Calu3 (cell line): ENCODE measurements around the gene METTL24. TPM values are rescaled to one million over a fixed set of nuclear protein-coding genes. Genes with fewer than 3 reads are reported as not detected.

Source experiments
- BruUV-seq: library from RNA; stranded (reverse); fragments of 400-500 nt; replicated peaks from 2 replicates; lab custom pipeline; 2021; lab: Mats Ljungman, UMichigan
- CTCF ChIA-PET: fragments of 300-600 bp; sonication (Branson Sonifier 250); formaldehyde crosslinking; loops from one replicate; lab custom pipeline; 2022; ENCODE audit warnings: antibody characterized with exemption; lab: Charles Lee
- DNase-seq: peaks from one replicate; pipeline ENCODE4 v3.0.0; 2022
- H3K27ac Mint-ChIP-seq: one replicate; pipeline ENCODE4 v1.8.0; 2022; ENCODE audit warnings: mixed read lengths; ENCODE audit not compliant: unreplicated experiment
- H3K27me3 Mint-ChIP-seq: one replicate; pipeline ENCODE4 v1.8.0; 2022; ENCODE audit warnings: mixed read lengths; ENCODE audit not compliant: unreplicated experiment
- H3K36me3 Mint-ChIP-seq: one replicate; pipeline ENCODE4 v1.8.0; 2022; ENCODE audit warnings: mild to moderate bottlenecking, moderate library complexity, mixed read lengths; ENCODE audit not compliant: insufficient read depth, unreplicated experiment
- H3K4me1 Mint-ChIP-seq: one replicate; pipeline ENCODE4 v1.8.0; 2022; ENCODE audit warnings: mild to moderate bottlenecking, low read depth, mixed read lengths; ENCODE audit not compliant: unreplicated experiment
- H3K4me3 Mint-ChIP-seq: one replicate; pipeline ENCODE4 v1.8.0; 2022; ENCODE audit warnings: mild to moderate bottlenecking, low read depth, moderate library complexity, mixed read lengths; ENCODE audit not compliant: unreplicated experiment
- H3K9me3 Mint-ChIP-seq: one replicate; pipeline ENCODE4 v1.8.0; 2022; ENCODE audit warnings: low read depth, mixed read lengths; ENCODE audit not compliant: unreplicated experiment
- intact Hi-C: fragments of 100-400 bp; cut with micrococcal nuclease; formaldehyde crosslinking; loops from one replicate; pipeline ENCODE4 v1.10.0; 2022; ENCODE audit not compliant: unreplicated experiment
- total RNA-seq: library from RNA; stranded (reverse); gene quantifications from 2 replicates; pipeline ENCODE4 v1.2.3, GENCODE V29; 2022
- TF ChIP-seq, protein P1 (sequence below): fragments of 200-600 bp; IDR thresholded peaks from one replicate; pipeline ENCODE4 v1.8.0; 2022; ENCODE audit warnings: antibody characterized with exemption; ENCODE audit not compliant: unreplicated experiment

Gene METTL24
- total RNA-seq, 1 experiment from 2014 or later: not detected

DNA sequence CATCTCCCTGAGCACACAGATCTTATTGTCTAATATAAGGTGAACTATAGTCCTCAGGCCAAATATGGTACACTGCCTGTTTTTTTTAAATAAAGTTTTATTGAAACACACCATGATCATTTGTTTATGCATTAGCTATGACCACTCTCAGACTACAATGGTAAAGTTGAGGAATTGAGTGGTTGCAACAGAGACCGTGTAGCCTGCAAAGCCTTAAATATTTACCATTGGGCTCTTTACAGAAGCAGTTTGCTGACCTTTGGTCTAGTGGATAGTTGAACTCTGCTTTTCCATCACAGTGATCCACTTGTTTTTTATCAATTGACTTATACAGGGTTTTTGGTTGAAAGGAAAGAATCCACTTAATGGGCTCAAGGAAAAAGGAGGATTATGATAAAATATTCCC lies 27.3 kb upstream of the METTL24 start:
- no peak for DNase-seq
- Mint-ChIP-seq H3K9me3 (peaks cover 7% of the 10 kb centered on the region), H3K4me1 (peaks cover 8% of the 10 kb centered on the region), H3K36me3 (no peaks in the 10 kb centered on the region), H3K27ac (no peak overlapping the region), H3K4me3 (no peak overlapping the region), H3K27me3 (peaks cover 23% of the 10 kb centered on the region)
- intact Hi-C loops: no loop called here
- CTCF ChIA-PET: no interaction called here
- BruUV-seq: no TSS peak
- TF ChIP-seq, protein P1, sequence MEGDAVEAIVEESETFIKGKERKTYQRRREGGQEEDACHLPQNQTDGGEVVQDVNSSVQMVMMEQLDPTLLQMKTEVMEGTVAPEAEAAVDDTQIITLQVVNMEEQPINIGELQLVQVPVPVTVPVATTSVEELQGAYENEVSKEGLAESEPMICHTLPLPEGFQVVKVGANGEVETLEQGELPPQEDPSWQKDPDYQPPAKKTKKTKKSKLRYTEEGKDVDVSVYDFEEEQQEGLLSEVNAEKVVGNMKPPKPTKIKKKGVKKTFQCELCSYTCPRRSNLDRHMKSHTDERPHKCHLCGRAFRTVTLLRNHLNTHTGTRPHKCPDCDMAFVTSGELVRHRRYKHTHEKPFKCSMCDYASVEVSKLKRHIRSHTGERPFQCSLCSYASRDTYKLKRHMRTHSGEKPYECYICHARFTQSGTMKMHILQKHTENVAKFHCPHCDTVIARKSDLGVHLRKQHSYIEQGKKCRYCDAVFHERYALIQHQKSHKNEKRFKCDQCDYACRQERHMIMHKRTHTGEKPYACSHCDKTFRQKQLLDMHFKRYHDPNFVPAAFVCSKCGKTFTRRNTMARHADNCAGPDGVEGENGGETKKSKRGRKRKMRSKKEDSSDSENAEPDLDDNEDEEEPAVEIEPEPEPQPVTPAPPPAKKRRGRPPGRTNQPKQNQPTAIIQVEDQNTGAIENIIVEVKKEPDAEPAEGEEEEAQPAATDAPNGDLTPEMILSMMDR: no peak

DNA sequence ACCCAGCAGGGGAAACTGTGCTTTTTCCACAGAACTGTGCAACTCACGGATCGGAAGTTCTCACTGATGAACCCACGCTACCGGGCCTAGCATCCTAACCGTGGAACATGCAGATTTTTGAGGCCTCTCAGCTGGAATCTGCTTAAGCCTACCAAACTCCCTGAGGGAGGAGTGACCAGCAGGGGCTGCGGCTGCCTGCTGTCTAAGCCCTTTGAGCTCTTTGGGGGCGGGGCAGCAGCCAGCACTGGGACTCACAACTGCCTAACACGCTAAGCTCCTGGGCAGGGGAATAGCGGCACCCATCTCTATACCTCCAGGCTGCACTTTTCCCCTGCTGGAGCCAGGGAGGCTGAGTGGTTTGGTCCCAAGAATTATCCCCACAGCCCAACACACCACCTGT lies 20.4 kb upstream of the METTL24 start:
- intact Hi-C loops: no loop called here

DNA sequence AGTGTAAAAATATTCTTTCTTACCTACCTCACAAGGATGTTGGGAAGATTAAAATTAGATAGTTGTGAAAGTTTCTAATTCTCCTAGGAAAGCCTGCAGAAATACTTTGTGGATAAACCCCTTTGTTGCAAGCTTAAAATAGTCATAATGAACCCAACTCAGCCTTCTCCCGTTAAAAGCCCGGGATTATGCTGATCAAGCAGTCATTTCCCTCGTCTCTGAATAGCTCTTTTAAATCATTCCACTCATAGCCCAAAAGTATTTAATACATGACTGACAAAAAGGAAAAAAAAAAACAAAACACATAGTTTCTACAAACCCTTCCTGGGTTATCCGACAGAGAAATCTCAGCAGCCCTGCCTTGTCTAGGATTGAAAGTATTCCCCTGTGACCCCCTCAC lies 10.9 kb upstream of the METTL24 start:
- Mint-ChIP-seq H3K4me1 (peaks cover 9% of the 10 kb centered on the region), H3K4me3 (no peak overlapping the region), H3K9me3 (no peaks in the 10 kb centered on the region), H3K36me3 (no peaks in the 10 kb centered on the region), H3K27me3 (peaks cover 82% of the 10 kb centered on the region), H3K27ac (no peak overlapping the region)
- TF ChIP-seq, protein P1: no peak
- intact Hi-C loops: no loop called here
- BruUV-seq: no TSS peak
- CTCF ChIA-PET: no interaction called here
- no peak for DNase-seq

More for the DNA sequence above, 20.4 kb upstream of the METTL24 start:
- no peak for DNase-seq
- H3K4me3 Mint-ChIP-seq: no peak overlapping the region
- CTCF ChIA-PET: no interaction called here
- no TSS peak for BruUV-seq
- H3K4me1 Mint-ChIP-seq: no peaks in the 10 kb centered on the region
- H3K27me3 Mint-ChIP-seq: peaks cover 60% of the 10 kb centered on the region
- H3K27ac Mint-ChIP-seq: no peak overlapping the region
- TF ChIP-seq, protein P1: no peak
- no peaks in the 10 kb centered on the region for H3K36me3 Mint-ChIP-seq
- peaks cover 7% of the 10 kb centered on the region for H3K9me3 Mint-ChIP-seq

DNA sequence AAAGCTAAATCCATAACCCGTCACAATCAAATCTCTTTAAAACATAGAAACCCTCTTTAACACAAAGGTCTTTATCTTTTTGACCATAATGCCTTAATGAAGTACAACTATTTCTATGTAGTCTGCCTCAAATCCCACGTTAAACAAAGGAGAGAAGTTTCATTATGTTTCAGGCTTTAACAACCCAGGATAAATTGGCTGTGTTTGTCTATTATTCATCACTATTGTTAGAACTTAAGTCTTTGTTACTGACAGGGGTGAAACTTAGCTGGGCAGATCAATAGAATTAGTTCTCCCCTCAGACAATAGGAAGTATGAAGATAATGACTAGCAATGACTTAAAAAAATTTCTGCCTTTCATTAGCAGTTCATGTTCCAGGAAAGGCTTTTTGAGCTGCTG lies 10.1 kb upstream of the METTL24 start:
- TF ChIP-seq, protein P1: no peak
- no TSS peak for BruUV-seq
- DNase-seq: no peak
- Mint-ChIP-seq H3K9me3 (no peaks in the 10 kb centered on the region), H3K27me3 (peaks cover 88% of the 10 kb centered on the region), H3K4me3 (no peak overlapping the region), H3K27ac (no peak overlapping the region), H3K36me3 (no peaks in the 10 kb centered on the region), H3K4me1 (peaks cover 9% of the 10 kb centered on the region)
- intact Hi-C loops: no loop called here
- CTCF ChIA-PET: no interaction called here
